HG03025 (cell line): ENCODE data around the gene TF.

Experiments used
- ATAC-seq: cut with Tn5 transposase; IDR thresholded peaks from one replicate; pipeline ENCODE4 v1.9.1; 2021; ENCODE audit warnings: mild to moderate bottlenecking, moderate library complexity; ENCODE audit not compliant: unreplicated experiment, low FRiP score

The TF gene

DNA sequence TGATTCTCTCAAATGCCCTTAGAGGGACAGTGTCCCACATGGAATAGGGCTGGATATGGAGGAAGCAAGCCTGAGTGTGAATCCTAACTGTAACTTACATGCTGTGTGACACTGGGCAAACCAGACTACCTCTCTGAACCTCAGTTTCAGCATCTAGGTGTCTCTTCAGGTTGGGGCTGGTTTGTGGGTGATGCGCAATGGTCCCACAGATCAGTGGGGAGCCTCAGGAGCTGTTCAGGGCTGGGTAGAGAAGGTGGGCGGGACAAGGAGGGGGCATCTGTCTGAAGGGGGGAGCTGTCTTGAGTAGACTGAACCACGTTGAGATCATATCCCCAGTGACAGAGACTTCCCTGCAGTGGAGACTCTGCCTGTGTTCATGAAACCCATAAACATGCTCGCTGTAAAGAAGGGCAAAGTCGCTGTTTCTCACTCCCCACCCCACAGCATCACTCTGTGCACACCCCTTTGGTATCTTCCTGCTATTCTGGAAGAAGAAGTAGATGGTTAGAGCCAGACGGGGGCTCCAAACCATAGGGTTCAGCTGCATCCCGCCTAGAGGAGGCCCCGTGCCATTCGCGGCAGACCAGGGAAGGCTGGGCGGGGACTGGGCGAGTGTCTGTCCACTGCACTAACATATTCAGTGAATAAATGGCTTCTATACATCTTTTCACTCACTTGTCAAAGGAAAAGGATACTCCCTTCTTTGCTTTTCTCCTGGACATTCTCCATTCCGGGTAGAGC is 87.9 kb downstream of the TF start:
- ATAC-seq: no peak

DNA sequence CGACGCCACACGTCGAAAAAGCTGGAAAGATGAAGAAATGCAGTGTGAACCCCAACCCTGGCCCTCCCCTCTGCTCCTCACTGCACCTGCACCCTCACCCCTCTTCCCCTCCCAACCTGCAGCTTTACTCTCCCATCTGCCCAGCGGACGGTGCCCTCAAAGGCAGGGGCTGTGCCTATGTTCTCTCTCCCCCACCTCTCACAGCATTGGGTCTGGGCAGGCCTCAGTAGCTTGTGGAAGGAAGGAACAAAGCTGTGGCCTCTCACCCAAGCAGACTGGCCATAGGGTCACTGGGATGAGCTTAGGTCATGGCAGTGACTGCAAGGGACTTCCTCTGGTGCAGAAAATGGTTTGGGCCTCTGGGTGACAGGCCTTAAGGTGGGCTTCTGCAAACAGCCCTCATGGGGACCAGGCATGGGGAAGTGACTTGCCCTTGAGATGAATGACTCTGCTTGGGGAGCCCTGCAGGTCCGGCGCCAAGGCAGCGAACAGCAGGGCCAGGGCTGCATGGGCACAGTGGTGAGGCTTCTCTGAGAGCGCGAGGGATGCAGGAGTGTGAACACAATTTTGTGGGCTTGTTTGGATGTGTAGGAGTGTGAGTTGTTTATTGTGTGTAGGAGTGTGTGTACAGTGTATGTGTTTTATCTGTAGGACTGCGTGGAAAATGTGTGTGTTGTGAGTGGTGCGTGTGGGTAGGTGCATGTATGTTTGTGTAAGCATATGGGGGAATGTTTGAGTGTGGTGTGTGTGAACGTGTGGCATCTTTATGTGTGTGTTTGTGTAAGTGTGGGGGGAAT is 88.6 kb downstream of the TF start:
- no peak for ATAC-seq

DNA sequence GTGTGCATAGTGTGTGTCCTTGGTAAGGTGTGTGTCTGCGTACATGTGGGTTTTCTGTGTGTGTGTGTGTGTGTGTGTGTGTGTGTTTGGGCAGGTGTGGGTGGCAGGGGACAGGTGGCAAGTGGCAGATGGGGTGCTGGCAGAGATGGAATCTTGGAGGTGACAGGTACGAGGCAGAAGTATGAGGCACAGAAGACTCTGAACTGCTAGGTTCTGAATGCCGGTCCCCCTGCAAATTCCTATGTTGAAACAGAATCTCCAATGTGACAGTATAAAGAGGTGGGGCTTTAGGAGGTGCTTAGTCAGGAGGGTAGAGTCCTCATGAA is 89.2 kb downstream of the TF start:
- no peak for ATAC-seq

DNA sequence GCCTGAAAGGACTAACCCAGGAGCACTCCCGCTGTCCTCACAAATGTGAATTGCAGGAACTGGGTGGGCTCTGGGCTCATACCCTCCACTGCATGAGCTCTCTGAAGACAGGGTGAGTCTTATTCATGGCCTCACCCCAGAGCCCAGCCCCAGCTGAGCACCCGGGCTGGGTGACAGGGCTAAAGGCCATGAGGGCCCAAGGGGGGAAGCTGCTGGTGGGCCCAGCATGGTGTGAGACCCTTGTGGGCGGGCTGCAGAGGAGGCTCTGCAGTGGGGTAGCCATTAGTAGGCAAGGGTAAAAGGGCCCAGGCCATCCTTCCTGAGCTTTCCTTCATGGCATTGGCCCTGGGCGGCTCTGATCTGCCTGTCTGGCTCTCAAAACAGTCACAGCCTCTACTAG is 89.8 kb downstream of the TF start:
- ATAC-seq: no peak

DNA sequence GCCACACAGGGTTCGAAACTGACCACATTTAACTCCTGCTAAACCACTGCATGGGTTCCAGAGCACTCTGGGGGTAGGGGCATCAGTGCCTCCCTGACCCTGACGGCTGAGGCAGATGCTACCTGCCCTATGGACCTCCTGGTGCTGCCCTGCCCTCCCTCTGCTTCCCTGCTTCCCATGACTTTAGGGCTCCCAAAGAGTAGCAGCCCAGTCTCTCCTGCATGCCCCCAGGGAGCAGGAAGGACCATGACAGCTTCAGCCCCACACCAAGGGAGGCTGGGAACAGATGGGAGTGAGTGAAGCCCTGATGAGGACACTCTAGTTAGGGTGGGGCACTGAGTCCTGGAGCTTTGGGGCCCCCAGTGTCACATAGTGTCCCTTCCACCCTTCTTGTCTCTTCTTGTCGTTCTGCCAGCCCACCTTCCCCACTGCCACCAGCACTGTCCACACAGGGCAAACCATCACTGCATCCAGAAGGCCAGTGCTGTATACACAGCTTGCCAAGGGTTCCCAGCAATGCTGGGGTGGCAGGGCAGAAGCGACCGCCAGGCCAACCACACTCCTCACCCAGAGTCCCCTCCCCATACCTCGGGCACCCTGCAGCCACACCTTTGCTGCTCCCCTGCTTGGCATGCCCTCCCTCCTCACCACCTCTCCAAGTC is 90.4 kb downstream of the TF start:
- ATAC-seq: no peak

DNA sequence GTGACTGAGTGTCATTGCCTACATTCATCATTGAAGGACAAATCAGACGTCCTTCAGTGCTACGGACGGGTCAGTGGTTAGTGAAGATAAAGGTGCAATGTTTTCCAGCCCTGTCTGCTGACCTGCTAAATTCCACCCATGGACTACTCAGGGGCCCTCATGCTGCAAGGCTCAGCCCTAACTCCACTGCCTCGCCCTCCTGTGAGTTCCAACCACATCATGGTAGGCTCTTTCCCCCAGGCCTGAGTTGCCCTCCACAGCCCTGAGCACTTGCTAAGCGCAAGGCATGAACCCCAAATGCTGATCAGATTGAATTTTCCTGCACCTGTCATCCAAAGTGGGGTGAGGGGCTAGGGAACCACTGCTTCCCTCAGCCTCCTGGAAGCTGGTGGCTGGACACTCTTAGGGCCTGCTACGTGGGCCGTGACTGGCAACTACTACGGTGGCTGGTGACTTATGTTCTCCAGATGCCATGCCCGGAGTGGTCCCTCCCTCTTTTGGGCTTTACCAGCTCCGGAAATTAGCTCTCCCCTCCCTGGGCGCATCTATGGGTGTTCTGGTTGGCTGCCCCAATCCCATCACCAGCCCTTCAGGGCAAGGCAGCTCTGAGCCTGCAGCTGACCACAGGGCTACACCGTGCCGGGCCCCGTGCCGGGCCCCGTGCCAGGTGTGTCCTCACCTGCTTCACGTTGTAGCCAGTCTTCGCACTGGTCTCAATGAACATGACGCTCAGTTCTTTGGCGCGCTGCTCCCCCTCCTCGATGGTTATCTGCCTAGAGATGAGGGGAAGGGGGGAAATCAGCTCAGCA is 91.5 kb downstream of the TF start:
- ATAC-seq: no peak

DNA sequence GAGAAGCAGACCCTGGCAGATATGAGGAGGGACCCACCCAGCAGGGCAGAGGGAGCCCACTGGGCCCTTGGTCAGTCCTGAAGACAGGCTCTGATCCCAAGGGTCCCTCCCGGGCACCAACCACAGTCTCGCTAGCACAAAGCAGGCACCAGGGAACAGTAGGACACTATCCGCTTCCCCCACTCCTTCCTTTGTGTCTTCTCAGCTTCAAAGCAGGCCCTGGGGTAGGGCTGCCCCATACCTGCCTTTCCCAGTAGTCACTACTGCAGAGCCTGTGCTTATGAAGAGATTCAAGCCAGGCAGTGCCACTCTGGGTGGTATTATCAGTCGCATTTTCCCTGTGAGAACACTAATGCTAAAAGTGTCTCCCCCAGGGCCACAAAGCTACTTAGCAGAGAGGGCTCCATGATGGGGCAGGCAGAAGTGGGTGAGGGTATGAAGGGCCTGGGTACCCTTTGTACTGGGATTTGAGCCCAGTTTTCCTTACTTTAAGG is 92.2 kb downstream of the TF start:
- ATAC-seq: no peak

DNA sequence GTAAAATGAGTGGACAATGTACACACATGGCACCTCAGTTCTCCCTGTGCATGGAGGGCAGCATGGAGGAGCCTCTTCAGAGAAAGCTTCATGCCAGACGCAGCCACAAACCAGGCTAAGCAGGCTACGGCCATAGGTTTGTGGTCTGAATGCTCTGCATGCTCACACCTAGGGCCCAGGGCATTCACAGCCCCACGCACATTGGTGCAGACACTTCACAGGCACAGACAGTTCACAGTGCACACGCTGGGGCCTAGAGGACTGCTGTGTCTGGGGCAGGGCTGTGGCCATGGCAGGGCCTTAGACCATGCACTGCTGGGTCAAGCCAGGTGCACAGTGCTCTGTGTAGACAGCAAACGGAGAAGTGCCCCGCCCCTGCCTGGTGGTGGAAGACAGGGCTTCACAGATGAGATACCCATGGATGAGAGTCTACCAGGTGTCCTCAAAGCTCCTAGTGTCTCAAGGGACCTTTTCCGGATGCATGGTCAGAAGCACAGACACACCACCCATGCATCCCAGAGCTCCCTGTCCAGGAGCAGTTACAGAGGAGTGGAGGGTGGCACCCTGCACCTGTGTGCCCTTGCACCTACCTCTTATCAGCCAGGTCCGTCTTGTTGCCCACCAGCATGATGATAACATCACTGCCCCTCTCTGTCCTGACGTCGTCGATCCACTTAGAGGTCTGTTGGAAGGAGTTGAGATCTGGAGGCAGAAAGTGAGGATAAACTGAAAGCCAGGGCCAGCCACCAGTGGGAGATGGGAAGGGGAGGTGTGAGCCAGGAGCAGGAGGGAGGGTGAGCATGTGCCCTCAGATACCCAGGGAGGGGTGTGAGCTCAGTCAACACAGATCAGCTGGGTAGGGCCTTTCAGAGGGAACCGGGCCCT is 93.0 kb downstream of the TF start:
- no peak for ATAC-seq

DNA sequence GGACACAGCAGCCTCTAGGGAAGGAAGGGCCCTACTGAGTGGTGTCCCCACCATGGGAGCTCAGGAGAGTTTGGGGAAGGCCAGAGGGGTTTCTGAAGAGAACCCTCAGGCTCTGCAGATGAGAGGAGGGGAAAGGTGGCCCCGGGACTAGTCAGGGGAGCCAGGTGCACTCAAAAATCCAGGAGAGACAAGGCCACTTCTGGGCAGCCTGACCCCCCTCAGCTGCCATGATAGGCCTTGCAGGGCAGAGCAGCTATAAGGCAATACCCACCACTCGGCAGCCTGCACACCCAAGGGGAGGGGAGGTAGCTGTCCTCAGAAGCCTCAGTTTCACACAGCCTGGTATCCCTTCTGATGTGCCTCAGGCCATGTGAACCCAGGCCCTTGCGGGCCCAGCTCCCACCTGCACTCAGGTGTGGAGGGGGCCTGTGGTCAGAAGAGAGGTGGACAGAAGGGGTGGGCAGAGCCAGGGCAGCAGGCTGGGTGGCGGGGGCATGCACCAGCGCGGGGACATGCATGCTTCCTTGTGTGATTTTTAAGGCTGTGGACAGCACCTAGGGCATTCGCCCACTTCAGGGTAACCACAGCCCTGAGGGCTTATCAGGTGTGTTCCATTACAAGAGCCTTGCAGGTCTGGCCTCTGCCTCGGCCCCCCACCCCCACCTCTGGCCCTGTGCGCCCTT is 94.0 kb downstream of the TF start:
- ATAC-seq: no peak

DNA sequence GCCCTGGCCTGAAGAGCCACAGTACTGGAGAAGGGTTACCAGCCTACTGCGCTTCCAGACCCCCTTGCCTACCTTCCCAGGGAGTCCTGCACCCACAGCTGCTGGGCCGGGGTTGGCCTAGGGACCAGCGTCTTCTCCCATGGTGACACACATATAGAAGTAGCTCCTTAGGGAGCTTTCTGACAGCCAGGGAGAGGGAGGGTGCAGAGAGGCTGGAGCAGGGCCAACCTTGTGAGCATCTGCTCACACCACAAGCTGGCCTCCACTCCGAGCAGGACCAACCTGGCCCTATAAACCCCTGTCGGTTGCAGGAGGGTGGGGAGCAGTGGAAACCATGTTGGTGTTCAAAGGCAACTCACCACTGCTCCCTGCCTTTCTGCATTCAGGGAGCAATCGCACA is 94.6 kb downstream of the TF start:
- no peak for ATAC-seq

DNA sequence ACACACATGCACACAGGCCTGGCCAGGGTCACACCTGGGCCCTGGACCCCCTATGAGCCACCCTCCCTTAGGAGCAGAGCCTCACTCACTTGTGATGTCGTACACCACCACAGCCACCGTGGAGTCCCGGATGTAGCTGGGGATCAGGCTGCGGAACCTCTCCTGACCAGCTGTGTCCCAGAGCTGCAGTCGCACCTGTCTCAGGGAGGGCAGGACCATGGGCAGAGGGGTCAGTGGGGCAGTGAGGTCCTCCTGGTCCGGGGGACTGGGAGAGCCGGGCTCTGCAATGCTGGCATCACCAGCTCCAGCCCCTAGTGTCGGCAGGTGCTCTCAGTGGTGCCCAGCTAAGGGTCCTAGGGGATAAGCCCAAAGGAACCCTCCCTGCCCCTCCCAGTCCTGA is 95.0 kb downstream of the TF start:
- no peak for ATAC-seq

DNA sequence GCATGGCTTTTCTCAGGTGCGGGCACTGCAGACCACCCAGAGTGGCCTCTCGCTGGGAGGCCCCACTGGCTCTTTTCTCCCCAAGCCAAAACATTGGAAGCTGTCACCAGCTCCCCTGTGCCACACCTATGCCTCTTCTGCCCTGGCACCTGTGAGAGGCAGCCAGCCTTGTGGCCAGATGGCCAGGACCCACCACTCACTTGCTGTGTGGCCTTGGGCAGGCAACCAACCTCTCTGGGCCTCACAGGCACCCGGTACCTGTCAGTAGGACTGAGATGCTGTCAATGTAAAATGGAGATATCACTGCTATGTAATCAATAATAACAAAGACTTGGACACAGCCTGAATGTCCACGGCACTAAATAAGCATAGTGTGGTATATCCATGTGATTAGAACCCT is 96.0 kb downstream of the TF start:
- ATAC-seq: no peak

DNA sequence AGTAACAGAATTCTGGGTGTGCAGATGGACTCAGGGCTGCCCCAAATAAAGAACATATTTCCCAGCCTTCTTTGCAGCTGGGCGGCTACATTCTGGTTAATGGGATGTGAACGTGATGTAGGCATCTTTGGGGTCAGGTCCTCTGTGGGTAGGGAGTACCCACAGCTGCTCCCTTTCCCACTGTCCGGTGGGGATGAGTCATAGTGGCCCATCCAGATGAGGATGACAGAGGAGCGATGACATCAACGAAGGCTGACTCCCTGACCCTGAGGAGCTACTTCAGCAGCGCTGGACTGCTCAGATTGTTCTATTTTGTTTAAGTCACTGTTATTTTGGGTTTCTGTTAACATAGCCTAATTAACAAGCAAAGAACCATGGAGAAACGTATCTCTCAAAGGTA is 97.4 kb downstream of the TF start:
- ATAC-seq: no peak

DNA sequence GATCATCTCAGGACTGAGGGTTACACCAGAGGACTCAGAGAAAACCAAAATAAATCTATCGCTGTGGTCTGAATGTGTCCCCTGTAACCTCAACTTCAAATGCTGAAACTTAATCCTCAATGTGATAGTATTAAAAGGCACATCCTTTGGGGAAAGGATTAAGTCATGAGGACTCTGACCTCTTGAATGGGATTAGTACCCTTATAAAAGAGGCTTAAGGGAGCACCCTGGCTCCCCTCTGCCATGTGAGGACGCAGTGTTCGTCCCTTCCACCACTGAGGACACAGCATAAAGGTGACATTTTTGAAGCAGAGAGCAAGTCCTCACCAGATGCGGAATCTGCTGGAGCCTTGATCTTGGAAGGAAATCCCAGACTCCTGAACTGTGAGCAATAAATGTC is 98.9 kb downstream of the TF start:
- ATAC-seq: no peak
